Keratinocyte (primary cell): ENCODE results near the gene TMOD4.

Source experiments
- EZH2 ChIP-seq: IDR thresholded peaks from one replicate; pipeline ENCODE4 v1.6.1; 2012; ENCODE audit warnings: inconsistent platforms, mild to moderate bottlenecking, low read length, moderate library complexity
- TF ChIP-seq, protein P1 (sequence below), 3 experiments: IDR thresholded peaks in 1 of 3; conservative IDR thresholded peaks in 1 of 3; optimal IDR thresholded peaks in 1 of 3; 2 replicates in 2 of 3; 3 replicates in 1 of 3; pipeline versions ENCODE3 to v1.5.1; 2011; ENCODE audit warnings: low read length in 3 of 3, mild to moderate bottlenecking in 3 of 3, moderate library complexity in 2 of 3, control low read depth in 1 of 3, inconsistent platforms in 1 of 3; ENCODE audit not compliant: insufficient read depth in 2 of 3; ENCODE audit errors: extremely low read depth in 1 of 3

GRCh38 chr1:151196292-151196800 lies 20.6 kb upstream of the TMOD4 start:
- TF ChIP-seq, protein P1, sequence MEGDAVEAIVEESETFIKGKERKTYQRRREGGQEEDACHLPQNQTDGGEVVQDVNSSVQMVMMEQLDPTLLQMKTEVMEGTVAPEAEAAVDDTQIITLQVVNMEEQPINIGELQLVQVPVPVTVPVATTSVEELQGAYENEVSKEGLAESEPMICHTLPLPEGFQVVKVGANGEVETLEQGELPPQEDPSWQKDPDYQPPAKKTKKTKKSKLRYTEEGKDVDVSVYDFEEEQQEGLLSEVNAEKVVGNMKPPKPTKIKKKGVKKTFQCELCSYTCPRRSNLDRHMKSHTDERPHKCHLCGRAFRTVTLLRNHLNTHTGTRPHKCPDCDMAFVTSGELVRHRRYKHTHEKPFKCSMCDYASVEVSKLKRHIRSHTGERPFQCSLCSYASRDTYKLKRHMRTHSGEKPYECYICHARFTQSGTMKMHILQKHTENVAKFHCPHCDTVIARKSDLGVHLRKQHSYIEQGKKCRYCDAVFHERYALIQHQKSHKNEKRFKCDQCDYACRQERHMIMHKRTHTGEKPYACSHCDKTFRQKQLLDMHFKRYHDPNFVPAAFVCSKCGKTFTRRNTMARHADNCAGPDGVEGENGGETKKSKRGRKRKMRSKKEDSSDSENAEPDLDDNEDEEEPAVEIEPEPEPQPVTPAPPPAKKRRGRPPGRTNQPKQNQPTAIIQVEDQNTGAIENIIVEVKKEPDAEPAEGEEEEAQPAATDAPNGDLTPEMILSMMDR (optimal IDR thresholded peaks at IDR 0.05 in 1 of 3, IDR thresholded peaks at IDR 0.05 in 1 of 3, conservative IDR thresholded peaks at IDR 0.05 in 1 of 3; ENCODE audit: extremely low read depth in 1 of 3, insufficient read depth in 2 of 3, low read length in 3 of 3): peak; percentile 31 to 62 (median 53)
- no peak for TF ChIP-seq EZH2
